Adrenal gland (tissue), 12 donors: ENCODE data around the gene HIVEP3. TPM values are rescaled to one million over a fixed set of nuclear protein-coding genes. Genes with fewer than 3 reads are reported as not detected.

Source experiments
- DNase-seq, 7 donors: peaks; one replicate each; pipeline ENCODE4 v3.0.0-alpha.2; 2019 to 2020
- H3K27ac ChIP-seq, 5 donors: fragments of 200-600 bp; sonication (generic) in 4 of 5; 1 replicate in 3 of 5; 2 replicates in 2 of 5; pipeline versions ENCODE4 v1.5.1 to v1.8.0; 2016 to 2020; ENCODE audit warnings: mild to moderate bottlenecking in 1 of 5
- H3K27me3 ChIP-seq: fragments of 200-600 bp; 2 replicates; pipeline ENCODE4 v1.8.0; 2021
- H3K36me3 ChIP-seq, 2 donors: fragments of 200-600 bp; replicated peaks in 1 of 2; 1 replicate in 1 of 2; 2 replicates in 1 of 2; pipeline versions ENCODE4 v1.5.1 to v1.8.0; 2018 to 2022
- H3K4me1 ChIP-seq, 2 donors: fragments of 200-600 bp; replicated peaks in 1 of 2; 1 replicate in 1 of 2; 2 replicates in 1 of 2; pipeline versions ENCODE4 v1.5.1 to v1.8.0; 2018 to 2021
- H3K4me3 ChIP-seq, 4 donors: fragments of 200-600 bp; sonication (generic) in 3 of 4; one replicate each; pipeline ENCODE4 v1.5.1; 2016 to 2018
- H3K9me3 ChIP-seq, 3 donors: fragments of 200-600 bp; sonication (generic) in 1 of 3; replicated peaks in 1 of 3; 1 replicate in 2 of 3; 2 replicates in 1 of 3; pipeline versions ENCODE4 v1.5.1 to v1.8.0; 2016 to 2021
- POLR2A ChIP-seq, 2 donors: fragments of 450-650 bp; IDR thresholded peaks; one replicate each; pipeline ENCODE4 v1.6.1; 2017; ENCODE audit warnings: antibody characterized with exemption in 2 of 2, mild to moderate bottlenecking in 2 of 2, moderate library complexity in 1 of 2
- WGBS, 4 donors: extraction: QIAGEN DNeasy Blood & Tissue Kit in 2 of 4; methylation state at CpG; one replicate each; pipeline versions ENCODE4 v1.1.5 to v1.1.7; 2013 to 2017; 5-methylcytosine and 5-hydroxymethylcytosine counted together
- intact Hi-C, 2 donors: fragments of 100-400 bp; cut with DNase I; formaldehyde crosslinking; loops; one replicate each; pipeline versions ENCODE4 v1.14.1 to v1.15.0; 2022 to 2023
- polyA plus RNA-seq, 3 donors: library from polyadenylated mRNA; stranded (reverse); fragments of 200-250 nt in 2 of 3; fragments of 350-450 nt in 1 of 3; fragmentation: Illumina TruSeq in 1 of 3; extraction: RNeasy Lipid Tissue Mini Kit (QIAGEN cat#74804) in 1 of 3; gene quantifications; one replicate each; pipeline ENCODE4 v1.2.3, GENCODE V29; 2013 to 2014
- total RNA-seq, 9 donors: library from RNA; depleted of rRNA in 4 of 9; stranded (reverse); fragments of >200 nt in 4 of 9; fragments of 120-200 nt in 1 of 9; fragmentation: NEBNext Ultra II Directional in 1 of 9; extraction: Animal tissue kit (Norgen Biotek cat#: 25700) in 1 of 9; gene quantifications; one replicate each; pipeline versions ENCODE4 v1.1.0 to v1.2.4, GENCODE V29; 2013 to 2023
- TF ChIP-seq, protein P1 (sequence below), 6 experiments: fragments of 450-650 bp in 4 of 6; fragments of 200-600 bp in 2 of 6; sonication (generic) in 1 of 6; IDR thresholded peaks; 1 replicate in 5 of 6; 2 replicates in 1 of 6; pipeline versions ENCODE4 v1.5.1 to v1.8.0; 2016 to 2021; ENCODE audit warnings: antibody characterized with exemption in 6 of 6, mild to moderate bottlenecking in 2 of 6, moderate library complexity in 1 of 6
- donor health status: healthy with polysubstance abuse.
- donor health status: Bipolar disorder and iron deficiency.
- donor health status: DM: yes; HTN: yes; CAD: no.
- donor health status: DM: no; HTN: no; CAD: no.
- donor health status: DM: no; HTN: no; CAD: no.
- donor health status: DM: yes; HTN: yes; CAD: no.

Gene HIVEP3
- total and polyA plus RNA-seq, 12 donors, result 3.2 to 7.7 (median 7.0) TPM

DNA sequence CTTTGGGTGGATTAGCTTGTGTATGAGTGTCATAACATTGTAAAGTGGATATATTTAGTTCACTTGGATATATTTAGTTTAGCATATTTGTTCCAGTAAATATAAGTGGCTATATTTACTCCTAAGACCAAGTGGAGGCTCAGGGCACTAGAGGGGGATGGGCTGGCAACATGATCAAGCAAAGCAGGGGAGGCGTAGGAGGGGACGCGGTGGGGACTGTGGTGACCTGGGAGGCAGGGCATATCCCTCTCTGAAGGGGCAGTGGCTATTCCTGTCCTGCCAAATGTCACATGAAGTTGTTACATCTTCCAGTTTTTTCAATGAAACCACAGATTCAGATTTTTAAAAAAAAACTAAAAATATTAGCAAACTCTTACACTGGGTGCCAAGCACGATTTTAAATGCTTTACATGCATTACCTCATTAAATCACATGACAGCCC is 382.3 kb downstream of the HIVEP3 start:
- no peaks in the 10 kb centered on the region for H3K27me3 ChIP-seq
- TF ChIP-seq, protein P1, sequence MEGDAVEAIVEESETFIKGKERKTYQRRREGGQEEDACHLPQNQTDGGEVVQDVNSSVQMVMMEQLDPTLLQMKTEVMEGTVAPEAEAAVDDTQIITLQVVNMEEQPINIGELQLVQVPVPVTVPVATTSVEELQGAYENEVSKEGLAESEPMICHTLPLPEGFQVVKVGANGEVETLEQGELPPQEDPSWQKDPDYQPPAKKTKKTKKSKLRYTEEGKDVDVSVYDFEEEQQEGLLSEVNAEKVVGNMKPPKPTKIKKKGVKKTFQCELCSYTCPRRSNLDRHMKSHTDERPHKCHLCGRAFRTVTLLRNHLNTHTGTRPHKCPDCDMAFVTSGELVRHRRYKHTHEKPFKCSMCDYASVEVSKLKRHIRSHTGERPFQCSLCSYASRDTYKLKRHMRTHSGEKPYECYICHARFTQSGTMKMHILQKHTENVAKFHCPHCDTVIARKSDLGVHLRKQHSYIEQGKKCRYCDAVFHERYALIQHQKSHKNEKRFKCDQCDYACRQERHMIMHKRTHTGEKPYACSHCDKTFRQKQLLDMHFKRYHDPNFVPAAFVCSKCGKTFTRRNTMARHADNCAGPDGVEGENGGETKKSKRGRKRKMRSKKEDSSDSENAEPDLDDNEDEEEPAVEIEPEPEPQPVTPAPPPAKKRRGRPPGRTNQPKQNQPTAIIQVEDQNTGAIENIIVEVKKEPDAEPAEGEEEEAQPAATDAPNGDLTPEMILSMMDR (IDR thresholded peaks at IDR 0.05), result no peak
- TF ChIP-seq POLR2A (IDR thresholded peaks at IDR 0.05), result no peak
- DNase-seq, result peak in 1 of 7 donors; percentile 5
- no peak overlapping the region for H3K4me3 ChIP-seq
- H3K4me1 ChIP-seq, result peaks cover 0 to 20% of the 10 kb centered on the region in 2 donors
- H3K27ac ChIP-seq, result no peak overlapping the region
- WGBS, 4 donors, result 76 to 88% (median 80%) methylated on average over 4 of the region's 4 CpGs
- H3K9me3 ChIP-seq, result no peaks in the 10 kb centered on the region
- intact Hi-C loops, result no loop called here
- no peaks in the 10 kb centered on the region for H3K36me3 ChIP-seq

DNA sequence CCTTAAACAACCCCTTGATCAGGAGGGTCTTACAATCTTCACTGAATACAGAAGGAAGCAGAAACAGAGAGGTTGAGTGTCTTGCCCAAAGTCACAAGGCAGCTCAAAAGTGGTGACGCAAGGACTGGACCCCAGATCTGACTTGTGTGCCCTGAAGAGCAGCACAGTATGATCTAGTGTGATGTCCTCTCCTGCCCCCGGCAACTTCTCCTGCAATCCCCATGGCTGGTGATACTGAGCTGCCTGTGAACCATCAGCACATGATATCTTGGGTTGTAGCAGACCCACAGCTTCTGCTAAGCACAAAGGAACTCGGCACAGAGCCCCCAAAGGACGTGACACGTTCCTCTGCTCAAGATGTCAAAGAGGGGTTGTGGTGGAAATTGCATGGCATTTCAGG is 383.0 kb downstream of the HIVEP3 start:
- H3K4me1 ChIP-seq, result peaks cover 0 to 20% of the 10 kb centered on the region in 2 donors
- no peak for TF ChIP-seq POLR2A (IDR thresholded peaks at IDR 0.05)
- TF ChIP-seq, protein P1 (IDR thresholded peaks at IDR 0.05), result no peak
- no peak overlapping the region for H3K4me3 ChIP-seq
- no peak overlapping the region for H3K27ac ChIP-seq
- intact Hi-C loops, result no loop called here
- no peaks in the 10 kb centered on the region for H3K36me3 ChIP-seq
- H3K9me3 ChIP-seq, result no peaks in the 10 kb centered on the region
- H3K27me3 ChIP-seq, result no peaks in the 10 kb centered on the region
- WGBS, 4 donors, result 87 to 92% (median 91%) methylated on average over 5 of the region's 5 CpGs
- peak in 1 of 7 donors; percentile 2 for DNase-seq

DNA sequence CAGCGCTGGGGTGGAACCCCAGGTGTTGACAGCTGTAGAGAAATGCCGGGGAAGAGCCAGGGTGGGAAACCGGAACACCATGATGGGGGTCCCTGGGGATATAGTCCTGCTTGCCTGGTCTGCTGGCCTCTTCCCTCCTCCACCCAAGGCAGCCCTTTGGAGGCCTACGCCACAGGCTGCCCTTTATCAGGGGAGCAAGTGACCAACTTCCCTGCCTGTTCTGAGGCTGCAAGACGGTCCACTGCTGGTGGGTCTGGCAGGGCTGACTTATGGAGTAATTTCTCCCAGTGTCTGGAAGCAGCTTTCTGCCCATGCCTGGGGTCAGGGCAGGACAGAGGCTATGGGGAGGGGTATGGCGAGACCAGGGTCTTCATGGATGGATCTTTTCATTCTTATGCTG is 383.4 kb downstream of the HIVEP3 start:
- no peak for DNase-seq
- intact Hi-C loops, result no loop called here
- H3K27ac ChIP-seq, result no peak overlapping the region
- H3K9me3 ChIP-seq, result no peaks in the 10 kb centered on the region
- H3K4me1 ChIP-seq, result peaks cover 0 to 20% of the 10 kb centered on the region in 2 donors
- WGBS, 4 donors, result 92 to 95% (median 93%) methylated on average over 2 to 6 of the region's 6 CpGs
- H3K4me3 ChIP-seq, result no peak overlapping the region
- H3K27me3 ChIP-seq, result no peaks in the 10 kb centered on the region
- H3K36me3 ChIP-seq, result no peaks in the 10 kb centered on the region
- TF ChIP-seq POLR2A (IDR thresholded peaks at IDR 0.05), result no peak
- TF ChIP-seq, protein P1 (IDR thresholded peaks at IDR 0.05), result no peak

DNA sequence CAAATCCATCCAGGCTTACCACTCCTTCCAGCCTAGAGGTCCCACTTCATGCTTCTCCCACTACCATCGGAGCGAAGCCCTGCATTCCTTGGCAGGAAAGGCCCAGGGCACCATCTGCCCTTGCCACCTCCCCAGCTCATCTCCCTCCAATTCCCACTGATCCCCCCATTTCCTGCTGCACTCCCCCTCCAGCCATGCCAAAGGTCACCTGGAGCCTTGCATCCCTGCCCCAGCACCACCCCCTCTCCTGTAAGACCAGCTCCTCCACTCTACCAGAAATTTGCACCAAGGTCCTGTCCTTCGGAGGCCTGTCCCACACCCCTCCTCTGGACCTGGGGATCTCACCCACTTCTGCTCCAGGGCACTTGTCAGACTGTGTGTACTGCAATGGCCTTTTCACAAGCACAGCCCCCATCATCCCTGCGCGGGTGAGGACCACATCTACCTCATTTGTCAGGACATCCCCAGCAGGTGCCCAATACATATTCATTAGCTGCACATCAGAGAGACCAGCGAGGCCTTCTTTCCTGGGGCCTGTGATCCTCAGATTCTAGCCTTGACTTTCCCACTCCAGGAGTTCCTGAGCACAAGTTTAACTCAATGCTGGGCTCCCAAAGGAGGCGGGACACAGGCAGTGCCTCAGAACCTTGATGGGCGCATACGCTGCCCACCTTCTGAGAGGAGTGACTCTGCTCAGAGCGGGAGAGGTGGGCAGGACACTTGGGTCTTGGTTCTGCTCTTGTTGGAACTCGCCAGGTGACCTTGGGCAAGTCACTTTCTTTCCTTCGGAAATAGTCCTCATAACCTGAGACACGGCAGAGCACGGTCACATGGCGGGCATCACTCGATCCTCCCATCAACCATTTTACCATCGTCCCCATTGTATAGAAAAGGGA is 384.3 kb downstream of the HIVEP3 start:
- TF ChIP-seq, protein P1 (IDR thresholded peaks at IDR 0.05), result no peak
- TF ChIP-seq POLR2A (IDR thresholded peaks at IDR 0.05), result no peak
- intact Hi-C loops, result no loop called here
- WGBS, 4 donors, result 90 to 96% (median 91%) methylated on average over 11 to 17 of the region's 17 CpGs
- no peaks in the 10 kb centered on the region for H3K9me3 ChIP-seq
- H3K4me1 ChIP-seq, result peaks cover 0 to 20% of the 10 kb centered on the region in 2 donors
- peak in 1 of 7 donors; percentile 3 for DNase-seq
- no peak overlapping the region for H3K4me3 ChIP-seq
- H3K27me3 ChIP-seq, result no peaks in the 10 kb centered on the region
- no peak overlapping the region for H3K27ac ChIP-seq
- no peaks in the 10 kb centered on the region for H3K36me3 ChIP-seq
